NCI-H446 treated with DMSO at 0.1 percent for 48 hours (cell line): ENCODE measurements around the gene ACTN3.
A peak's percentile ranks its signal among the peaks of the same experiment; 100 is the strongest.
"Not testable (repeated sequence)": the region's sequence is repeated elsewhere in the genome, so short reads cannot be mapped to it uniquely, and the experiment has no call there.

Source experiments
- DNase-seq: peaks from one replicate; lab custom pipeline; 2025; lab: John Stamatoyannopoulos, UW

ACTN3 gene

GRCh38 chr11:66546368-66546965 is at the start of gene ACTN3:
TSS of gene ACTN3 (plus strand) at chr11:66546903. CDS start at chr11:66546938, 35 bp downstream.
- DNase-seq, result no peak

- no peak for DNase-seq
Measured at GRCh38 chr11:66497206-66497605, 49.5 kb upstream of the ACTN3 start.

GRCh38 chr11:66498506-66498905 is 48.2 kb upstream of the ACTN3 start:
- no peak for DNase-seq

- DNase-seq, result no peak
Measured at GRCh38 chr11:66505276-66505816, 41.4 kb upstream of the ACTN3 start.

- no peak for DNase-seq
Measured at GRCh38 chr11:66509131-66509561, 37.6 kb upstream of the ACTN3 start.

GRCh38 chr11:66510271-66510989 is 36.3 kb upstream of the ACTN3 start, which contains the start of gene BBS1:
TSS of gene BBS1 (plus strand) at chr11:66510635. CDS start at chr11:66510660, 25 bp downstream.
- peak; percentile 44 for DNase-seq

GRCh38 chr11:66510990-66511339 is 35.7 kb upstream of the ACTN3 start:
- no peak for DNase-seq

GRCh38 chr11:66523611-66524010 is 23.1 kb upstream of the ACTN3 start:
- DNase-seq, result no peak

GRCh38 chr11:66524304-66525040 is 22.2 kb upstream of the ACTN3 start:
- DNase-seq, result no peak

GRCh38 chr11:66529069-66529468 is 17.6 kb upstream of the ACTN3 start:
- no peak for DNase-seq

- no peak for DNase-seq
Measured at GRCh38 chr11:66529655-66530054, 17.0 kb upstream of the ACTN3 start.

GRCh38 chr11:66530927-66531709 is 15.6 kb upstream of the ACTN3 start:
- DNase-seq, result no peak

- DNase-seq, result no peak
Measured at GRCh38 chr11:66531841-66532240, 14.9 kb upstream of the ACTN3 start.

- DNase-seq, result no peak
Measured at GRCh38 chr11:66532784-66533183, 13.9 kb upstream of the ACTN3 start.

- no peak for DNase-seq
Measured at GRCh38 chr11:66539170-66539869, 7.4 kb upstream of the ACTN3 start.

- no peak for DNase-seq
Measured at GRCh38 chr11:66539870-66540213, 6.9 kb upstream of the ACTN3 start.

GRCh38 chr11:66540598-66540997 is 6.1 kb upstream of the ACTN3 start:
- DNase-seq, result not testable (repeated sequence)

- DNase-seq, result no peak
Measured at GRCh38 chr11:66541892-66542291, 4.8 kb upstream of the ACTN3 start.

GRCh38 chr11:66542362-66542761 is 4.3 kb upstream of the ACTN3 start:
- no peak for DNase-seq

GRCh38 chr11:66543263-66544107 is 3.2 kb upstream of the ACTN3 start:
- no peak for DNase-seq
